A549 (cell line): ENCODE results near the gene MT3.

ENCODE experiments used
- EP300 ChIP-seq, 2 experiments: fragments of >200 bp; sonication (Bioruptor Twin); formaldehyde crosslinking; IDR thresholded peaks; 2 replicates in 1 of 2; 3 replicates in 1 of 2; pipeline ENCODE4 v1.6.1; 2016 to 2017
- HOXA7 ChIP-seq: fragments of 250-450 bp; sonication (Bioruptor Pico); IDR thresholded peaks from 2 replicates; pipeline ENCODE4 v1.5.0; 2020; ENCODE audit warnings: mild to moderate bottlenecking, moderate library complexity
- MAFK ChIP-seq: fragments of 450-650 bp; IDR thresholded peaks from 2 replicates; pipeline ENCODE4 v1.6.1; 2014; ENCODE audit not compliant: partially characterized antibody
- MAX ChIP-seq: IDR thresholded peaks from 2 replicates; pipeline ENCODE4 v1.6.1; 2012
- MAZ ChIP-seq: fragments of 150-350 bp; IDR thresholded peaks from 2 replicates; pipeline ENCODE4 v1.6.1; 2014; ENCODE audit warnings: antibody characterized with exemption, low read depth, low read length, borderline replicate concordance
- PHF8 ChIP-seq: fragments of 200-600 bp; sonication (generic); IDR thresholded peaks from 2 replicates; pipeline ENCODE4 v1.6.1; 2016; ENCODE audit warnings: low read depth, mild to moderate bottlenecking, antibody characterized with exemption, moderate library complexity, borderline replicate concordance
- POLR2A ChIP-seq: IDR thresholded peaks from 2 replicates; pipeline ENCODE4 v1.6.1; 2012; ENCODE audit warnings: mild to moderate bottlenecking, low read length
- POLR2AphosphoS2 ChIP-seq: conservative IDR thresholded peaks from 2 replicates; pipeline ENCODE4 v1.6.1; 2012; ENCODE audit warnings: low read length, improper control_type of control experiment, inconsistent platforms
- REST ChIP-seq: fragments of 200-600 bp; sonication (generic); IDR thresholded peaks from 2 replicates; pipeline ENCODE4 v1.6.1; 2016; ENCODE audit warnings: antibody characterized with exemption, mild to moderate bottlenecking, moderate library complexity
- SREBF2 ChIP-seq: fragments of 450-650 bp; IDR thresholded peaks from 2 replicates; pipeline ENCODE4 v1.6.1; 2014; ENCODE audit warnings: mild to moderate bottlenecking, moderate library complexity
- TF ChIP-seq, protein P1 (sequence below): fragments of >200 bp; sonication (Bioruptor Twin); formaldehyde crosslinking; IDR thresholded peaks from 3 replicates; pipeline ENCODE4 v1.5.1; 2016
- TF ChIP-seq, protein P2 (sequence below): fragments of 150-350 bp; IDR thresholded peaks from 2 replicates; pipeline ENCODE4 v1.6.1; 2014; ENCODE audit warnings: low read depth, mild to moderate bottlenecking, low read length

DNA sequence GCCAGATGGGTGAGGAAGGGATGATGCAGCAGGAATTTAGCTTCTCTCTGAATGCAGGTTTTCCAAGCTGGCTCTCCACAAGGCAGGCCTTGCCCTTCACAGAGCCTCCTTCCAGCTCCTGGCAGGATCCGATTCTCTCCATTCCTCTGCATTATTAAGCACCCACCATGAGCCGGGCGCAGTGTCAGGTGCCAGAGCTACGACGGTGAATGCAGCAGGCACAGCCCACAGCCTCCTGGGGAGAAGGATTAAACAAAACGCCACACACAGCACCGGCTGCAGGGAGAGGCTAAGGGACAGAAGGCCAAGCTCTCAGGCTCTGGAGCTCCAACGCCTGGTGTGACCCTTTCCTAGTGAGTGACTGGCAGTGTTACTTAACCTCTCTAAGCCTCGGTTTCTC is 12.0 kb downstream of the MT3 start:
- TF ChIP-seq MAZ (no peak), EP300 (IDR thresholded peaks at IDR 0.05) (no peak), POLR2AphosphoS2 (no peak), MAX (no peak), POLR2A (no peak), SREBF2 (no peak), HOXA7 (CRISPR knock-in tag) (no peak), REST (no peak), PHF8 (no peak), MAFK (no peak)
- TF ChIP-seq, protein P1, sequence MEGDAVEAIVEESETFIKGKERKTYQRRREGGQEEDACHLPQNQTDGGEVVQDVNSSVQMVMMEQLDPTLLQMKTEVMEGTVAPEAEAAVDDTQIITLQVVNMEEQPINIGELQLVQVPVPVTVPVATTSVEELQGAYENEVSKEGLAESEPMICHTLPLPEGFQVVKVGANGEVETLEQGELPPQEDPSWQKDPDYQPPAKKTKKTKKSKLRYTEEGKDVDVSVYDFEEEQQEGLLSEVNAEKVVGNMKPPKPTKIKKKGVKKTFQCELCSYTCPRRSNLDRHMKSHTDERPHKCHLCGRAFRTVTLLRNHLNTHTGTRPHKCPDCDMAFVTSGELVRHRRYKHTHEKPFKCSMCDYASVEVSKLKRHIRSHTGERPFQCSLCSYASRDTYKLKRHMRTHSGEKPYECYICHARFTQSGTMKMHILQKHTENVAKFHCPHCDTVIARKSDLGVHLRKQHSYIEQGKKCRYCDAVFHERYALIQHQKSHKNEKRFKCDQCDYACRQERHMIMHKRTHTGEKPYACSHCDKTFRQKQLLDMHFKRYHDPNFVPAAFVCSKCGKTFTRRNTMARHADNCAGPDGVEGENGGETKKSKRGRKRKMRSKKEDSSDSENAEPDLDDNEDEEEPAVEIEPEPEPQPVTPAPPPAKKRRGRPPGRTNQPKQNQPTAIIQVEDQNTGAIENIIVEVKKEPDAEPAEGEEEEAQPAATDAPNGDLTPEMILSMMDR, result no peak
- TF ChIP-seq, protein P2, sequence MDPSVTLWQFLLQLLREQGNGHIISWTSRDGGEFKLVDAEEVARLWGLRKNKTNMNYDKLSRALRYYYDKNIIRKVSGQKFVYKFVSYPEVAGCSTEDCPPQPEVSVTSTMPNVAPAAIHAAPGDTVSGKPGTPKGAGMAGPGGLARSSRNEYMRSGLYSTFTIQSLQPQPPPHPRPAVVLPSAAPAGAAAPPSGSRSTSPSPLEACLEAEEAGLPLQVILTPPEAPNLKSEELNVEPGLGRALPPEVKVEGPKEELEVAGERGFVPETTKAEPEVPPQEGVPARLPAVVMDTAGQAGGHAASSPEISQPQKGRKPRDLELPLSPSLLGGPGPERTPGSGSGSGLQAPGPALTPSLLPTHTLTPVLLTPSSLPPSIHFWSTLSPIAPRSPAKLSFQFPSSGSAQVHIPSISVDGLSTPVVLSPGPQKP, result no peak
